H1 (cell line): Measurements from ENCODE around the gene ANKDD1A. TPM values are rescaled to one million over a fixed set of nuclear protein-coding genes. Genes with fewer than 3 reads are reported as not detected.

Experiments used
- CTBP2 ChIP-seq: IDR thresholded peaks from 2 replicates; pipeline ENCODE4 v1.7.0; 2011; ENCODE audit warnings: borderline replicate concordance, mild to moderate bottlenecking, moderate library complexity, mixed read lengths, low read length; ENCODE audit not compliant: insufficient read depth, insufficient read length
- EGR1 ChIP-seq: IDR thresholded peaks from 2 replicates; pipeline ENCODE4 v1.6.1; 2011; ENCODE audit warnings: low read depth, low read length, borderline replicate concordance
- HDAC2 ChIP-seq, 2 experiments: fragments of 300-600 bp in 1 of 2; sonication (generic) in 1 of 2; IDR thresholded peaks; 2 replicates each; pipeline ENCODE4 v1.6.1; 2011 to 2012; ENCODE audit warnings: low read depth in 2 of 2, low read length in 2 of 2, mild to moderate bottlenecking in 2 of 2, moderate library complexity in 2 of 2, borderline replicate concordance in 1 of 2, inconsistent platforms in 1 of 2
- POU5F1 ChIP-seq: IDR thresholded peaks from 2 replicates; pipeline ENCODE4 v1.6.1; 2011; ENCODE audit warnings: low read depth, mild to moderate bottlenecking, low read length, moderate library complexity
- SP4 ChIP-seq: IDR thresholded peaks from 2 replicates; pipeline ENCODE4 v1.6.1; 2012; ENCODE audit warnings: low read length, inconsistent platforms
- ZNF274 ChIP-seq: IDR thresholded peaks from 2 replicates; pipeline ENCODE4 v1.7.0; 2012; ENCODE audit warnings: low read length, borderline replicate concordance; ENCODE audit errors: extremely low read depth
- polyA plus RNA-seq, 7 experiments: library from polyadenylated mRNA; depleted of rRNA in 3 of 7; stranded (reverse) in 5 of 7; unstranded in 2 of 7; fragments of >200 nt in 5 of 7; fragments of 200-250 nt in 2 of 7; gene quantifications; 1 replicate in 5 of 7; 2 replicates in 1 of 7; 4 replicates in 1 of 7; pipeline versions ENCODE4 v1.2.1 to v1.2.3, GENCODE V29; 2011 to 2013; ENCODE audit warnings: missing spikeins in 2 of 7, mixed read lengths in 2 of 7
- total RNA-seq: library from RNA; stranded (reverse); fragmentation: NEBNext Ultra II Directional; extraction: Animal tissue kit (Norgen Biotek cat#: 25700); gene quantifications from 2 replicates; pipeline ENCODE4 v1.2.1, GENCODE V29; 2021

Gene ANKDD1A
- total and polyA plus RNA-seq, 2 of the 8 experiments (the other 6 are each of a cell fraction or from before 2014, with no cell fraction given) = 4.1 to 5.0 TPM

DNA sequence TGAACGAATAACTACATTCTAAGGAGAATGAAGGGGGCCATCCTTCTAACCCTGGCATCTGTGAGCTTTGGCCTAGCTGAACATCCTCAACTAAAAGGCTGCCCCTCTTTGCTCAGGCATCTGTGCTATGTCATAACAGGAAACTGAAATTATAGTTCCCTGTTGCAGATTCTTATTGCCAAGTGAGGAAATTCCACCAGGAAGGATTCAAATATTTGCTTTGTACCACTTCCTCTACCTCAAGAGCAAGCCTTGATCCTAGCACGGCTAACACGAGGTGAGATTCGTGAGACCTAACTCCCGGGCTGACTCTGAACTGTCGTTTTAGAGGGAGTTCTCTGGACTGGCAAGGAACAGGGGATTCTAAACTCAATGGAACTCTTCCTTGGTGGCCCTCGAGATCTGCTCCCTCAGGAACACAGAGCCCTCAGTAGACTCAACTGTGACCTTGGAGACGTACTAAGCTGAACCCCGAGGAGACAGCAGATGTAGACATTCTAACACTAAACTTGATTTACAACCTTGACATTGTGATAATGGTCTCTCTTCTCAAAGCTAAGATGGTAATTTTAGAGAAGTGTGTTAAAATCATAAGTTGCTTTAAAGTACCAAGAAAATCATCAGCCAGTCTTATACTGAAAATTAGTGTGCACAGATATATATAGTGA, 73.8 kb downstream of the ANKDD1A start (continued):
- TF ChIP-seq SP4 (no peak), CTBP2 (no peak), HDAC2 (IDR thresholded peaks at IDR 0.05; ENCODE audit: borderline replicate concordance in 1 of 2, low read depth in 2 of 2, low read length in 2 of 2) (no peak), POU5F1 (no peak), EGR1 (no peak), ZNF274 (no peak)
